K562 (cell line): ENCODE results near the gene ITIH3. TPM values are rescaled to one million over a fixed set of nuclear protein-coding genes. Genes with fewer than 3 reads are reported as not detected.

Experiments used
- ATAC-seq: fragments of 200-7000 bp; cut with Tn5 transposase; 3 replicates; pipeline ENCODE4 v1.9.1; 2020; ENCODE audit warnings: moderate library complexity
- BruUV-seq: library from RNA; stranded (reverse); fragments of 400-500 nt; replicated peaks from 2 replicates; lab custom pipeline; 2021; lab: Mats Ljungman, UMichigan
- CTCF ChIA-PET: fragments of 300-600 bp; formaldehyde crosslinking; extraction: SDS; loops from one replicate; lab custom pipeline; 2021; ENCODE audit warnings: low intra/inter-chr PET ratio; lab: Yijun Ruan, JAX
- POLR2A ChIA-PET: fragments of 300-600, 350-650 bp; sonication (Branson Sonifier 250); formaldehyde crosslinking; extraction: SDS; loops from one replicate; lab custom pipeline; 2021; ENCODE audit warnings: antibody characterized with exemption, inconsistent platforms; lab: Yijun Ruan, JAX
- DNase-seq, 4 experiments: peaks; one replicate each; pipeline versions ENCODE4 v3.0.0 to v3.0.0-alpha.2; 2011 to 2018; ENCODE audit warnings: low spot score in 3 of 4, mixed read lengths in 3 of 4; ENCODE audit errors: extremely low read depth in 1 of 4
- FAIRE-seq: peaks from 2 replicates; lab custom pipeline; 2011; peaks lifted over from hg19 to GRCh38; lab: Jason Lieb, UNC
- H2AFZ ChIP-seq: 2 replicates; pipeline ENCODE4 v1.6.0; 2011; ENCODE audit warnings: low read depth, low read length, control low read depth, inconsistent platforms
- H3K27ac ChIP-seq: fragments of 200-600 bp; 3 replicates; pipeline ENCODE4 v1.8.0; 2011; ENCODE audit warnings: low read depth, mild to moderate bottlenecking, control low read depth, inconsistent platforms, low read length, moderate library complexity, mixed read lengths; ENCODE audit errors: extremely low read depth
- H3K27me3 ChIP-seq, 2 experiments: fragments of 300-600 bp in 1 of 2; 2 replicates in 1 of 2; 3 replicates in 1 of 2; pipeline versions ENCODE4 v1.6.0 to v1.8.0; 2011; ENCODE audit warnings: inconsistent platforms in 2 of 2, low read length in 2 of 2, mild to moderate bottlenecking in 1 of 2, mixed read lengths in 1 of 2, moderate library complexity in 1 of 2; ENCODE audit not compliant: control insufficient read depth in 2 of 2, insufficient read depth in 2 of 2
- H3K36me3 ChIP-seq: fragments of 300-600 bp; 3 replicates; pipeline ENCODE4 v1.8.0; 2011; ENCODE audit warnings: mild to moderate bottlenecking, low read length, inconsistent platforms; ENCODE audit not compliant: control insufficient read depth, insufficient read depth
- H3K4me1 ChIP-seq, 2 experiments: fragments of 200-600 bp in 1 of 2; replicated peaks in 1 of 2; 2 replicates in 1 of 2; 3 replicates in 1 of 2; pipeline versions ENCODE4 v1.5.1 to v1.8.0; 2011; ENCODE audit warnings: inconsistent platforms in 2 of 2, low read length in 2 of 2, mild to moderate bottlenecking in 1 of 2, mixed read lengths in 1 of 2, moderate library complexity in 1 of 2; ENCODE audit not compliant: control insufficient read depth in 2 of 2, insufficient read depth in 2 of 2
- H3K4me2 ChIP-seq: 2 replicates; pipeline ENCODE4 v1.6.1; 2011; ENCODE audit warnings: low read length, control low read depth, inconsistent platforms, mixed read lengths; ENCODE audit not compliant: insufficient read depth
- H3K4me3 ChIP-seq: fragments of 200-600 bp; sonication (generic), shearing (Covaris generic); 2 replicates; pipeline ENCODE4 v1.5.1; 2016; ENCODE audit warnings: control low read depth, inconsistent platforms
- H3K79me2 ChIP-seq: fragments of 200-600 bp; 3 replicates; pipeline ENCODE4 v1.8.0; 2011; ENCODE audit warnings: low read length, inconsistent platforms; ENCODE audit not compliant: control insufficient read depth, insufficient read depth
- H3K9ac ChIP-seq, 2 experiments: 2 replicates each; pipeline versions ENCODE4 v1.6.0 to v1.6.1; 2011; ENCODE audit warnings: low read depth in 2 of 2, low read length in 2 of 2, control low read depth in 1 of 2, inconsistent platforms in 1 of 2, mild to moderate bottlenecking in 1 of 2, mixed read lengths in 1 of 2; ENCODE audit not compliant: insufficient read depth in 1 of 2
- H3K9me1 ChIP-seq: one replicate; pipeline ENCODE4 v1.6.0; 2011; ENCODE audit warnings: inconsistent platforms, mild to moderate bottlenecking, low read length, moderate library complexity; ENCODE audit not compliant: control insufficient read depth, insufficient read depth
- H3K9me3 ChIP-seq: replicated peaks from 2 replicates; pipeline ENCODE4 v1.5.1; 2011; ENCODE audit warnings: low read depth, low read length, inconsistent platforms; ENCODE audit not compliant: control insufficient read depth, insufficient read depth
- H4K20me1 ChIP-seq: replicated peaks from 2 replicates; pipeline ENCODE4 v1.6.1; 2011; ENCODE audit warnings: low read length, inconsistent platforms, mixed read lengths; ENCODE audit not compliant: control insufficient read depth, insufficient read depth
- ARNT ChIP-seq, 2 experiments: fragments of 450-650 bp; IDR thresholded peaks; 2 replicates each; pipeline ENCODE4 v1.6.1; 2016; ENCODE audit warnings: mild to moderate bottlenecking in 1 of 2
- CBFB ChIP-seq: sonication (generic); formaldehyde crosslinking; IDR thresholded peaks from 2 replicates; pipeline ENCODE4 v1.4.0; 2020; ENCODE audit warnings: mild to moderate bottlenecking, missing genetic modification reagents
- CBX5 ChIP-seq: IDR thresholded peaks from 2 replicates; pipeline ENCODE4 v1.6.1; 2014; ENCODE audit warnings: low read depth, borderline replicate concordance
- CHD2 ChIP-seq: IDR thresholded peaks from 2 replicates; pipeline ENCODE4 v1.6.1; 2011; ENCODE audit warnings: low read depth, low read length
- CSDE1 ChIP-seq, 2 experiments: fragments of 450-650 bp; IDR thresholded peaks; 2 replicates each; pipeline ENCODE4 v1.6.1; 2016; ENCODE audit warnings: mild to moderate bottlenecking in 1 of 2
- HLTF ChIP-seq: fragments of 450-650 bp; IDR thresholded peaks from 2 replicates; pipeline ENCODE4 v1.6.1; 2016
- JUND ChIP-seq, 2 experiments: IDR thresholded peaks; 2 replicates in 1 of 2; 3 replicates in 1 of 2; pipeline ENCODE4 v1.6.1; 2011; ENCODE audit warnings: borderline replicate concordance in 2 of 2, low read depth in 2 of 2, low read length in 2 of 2, improper control_type of control experiment in 1 of 2, missing biosample characterization in 1 of 2, missing genetic modification characterization in 1 of 2, missing genetic modification reagents in 1 of 2
- KDM1A ChIP-seq, 2 experiments: fragments of 450-650 bp; IDR thresholded peaks; 2 replicates each; pipeline ENCODE4 v1.6.1; 2016; ENCODE audit warnings: mild to moderate bottlenecking in 2 of 2
- NFXL1 ChIP-seq: fragments of 450-650 bp; formaldehyde crosslinking; IDR thresholded peaks from 2 replicates; pipeline ENCODE4 v1.4.0; 2021; ENCODE audit warnings: mild to moderate bottlenecking
- SRSF1 ChIP-seq: fragments of 200-400 bp; formaldehyde crosslinking; IDR thresholded peaks from 2 replicates; pipeline ENCODE4 v1.6.1; 2017; ENCODE audit warnings: mild to moderate bottlenecking, low read depth, low read length, moderate library complexity
- TFE3 ChIP-seq: fragments of 450-650 bp; formaldehyde crosslinking; IDR thresholded peaks from 2 replicates; pipeline ENCODE4 v1.4.0; 2020; ENCODE audit warnings: mild to moderate bottlenecking, mixed read lengths
- THRAP3 ChIP-seq: fragments of 450-650 bp; IDR thresholded peaks from 2 replicates; pipeline ENCODE4 v1.6.1; 2016; ENCODE audit warnings: mild to moderate bottlenecking, inconsistent platforms, borderline replicate concordance
- WGBS: fragments of 100-300 bp; shearing (Covaris generic); methylation state at CpG from one replicate; pipeline ENCODE4 v1.1.6; 2016; ENCODE audit warnings: low coverage, mixed read lengths; ENCODE audit not compliant: insufficient coverage; ENCODE audit errors: missing lambda C conversion rate; 5-methylcytosine and 5-hydroxymethylcytosine counted together
- in situ Hi-C: fragments of 300-500 bp; cut with MboI; formaldehyde crosslinking; loops from 4 replicates; pipeline ENCODE4 v1.15.0; 2018; ENCODE audit warnings: inconsistent platforms, mixed read lengths
- intact Hi-C: fragments of 100-400 bp; cut with micrococcal nuclease; formaldehyde crosslinking; loops from 2 replicates; pipeline ENCODE4 v1.14.2; 2022
- polyA plus RNA-seq, 8 experiments: library from polyadenylated mRNA; depleted of rRNA in 4 of 8; stranded (reverse) in 5 of 8; unstranded in 3 of 8; fragments of >200 nt; fragmentation: Nextera tagmentation in 2 of 8; fragmentation: Illumina TruSeq in 1 of 8; extraction: Ambion mirVana in 2 of 8; extraction: Trizol in 1 of 8; gene quantifications; 2 replicates each; pipeline versions ENCODE4 v1.2.1 to v1.2.3, GENCODE V29; 2011 to 2014; ENCODE audit warnings: inconsistent platforms in 1 of 8, missing spikeins in 1 of 8
- total RNA-seq, 7 experiments: library from RNA; depleted of rRNA in 6 of 7; stranded (reverse); fragments of >200 nt in 6 of 7; fragmentation: Illumina TruSeq in 2 of 7; extraction: Trizol in 2 of 7; gene quantifications; 2 replicates each; pipeline versions ENCODE4 v1.2.1 to v1.2.3, GENCODE V29; 2011 to 2021; ENCODE audit warnings: low replicate concordance in 1 of 7
- TF ChIP-seq, protein P1 (sequence below): fragments of 450-650 bp; IDR thresholded peaks from 2 replicates; pipeline ENCODE4 v1.6.1; 2014; ENCODE audit warnings: low read depth, mild to moderate bottlenecking, moderate library complexity, borderline replicate concordance
- TF ChIP-seq, protein P2 (sequence below): sonication (generic); formaldehyde crosslinking; IDR thresholded peaks from 2 replicates; pipeline ENCODE4 v1.9.0; 2022; ENCODE audit warnings: mild to moderate bottlenecking, missing genetic modification reagents
- TF ChIP-seq, protein P3 (sequence below): sonication (generic); formaldehyde crosslinking; IDR thresholded peaks from 2 replicates; pipeline ENCODE4 v1.8.0; 2022; ENCODE audit warnings: missing genetic modification reagents, mild to moderate bottlenecking, borderline replicate concordance

Gene ITIH3
- total and polyA plus RNA-seq, 9 of the 15 experiments (the other 6 are each of a cell fraction or from before 2014, with no cell fraction given) = 0.07 to 0.35 TPM; not detected in 7

DNA sequence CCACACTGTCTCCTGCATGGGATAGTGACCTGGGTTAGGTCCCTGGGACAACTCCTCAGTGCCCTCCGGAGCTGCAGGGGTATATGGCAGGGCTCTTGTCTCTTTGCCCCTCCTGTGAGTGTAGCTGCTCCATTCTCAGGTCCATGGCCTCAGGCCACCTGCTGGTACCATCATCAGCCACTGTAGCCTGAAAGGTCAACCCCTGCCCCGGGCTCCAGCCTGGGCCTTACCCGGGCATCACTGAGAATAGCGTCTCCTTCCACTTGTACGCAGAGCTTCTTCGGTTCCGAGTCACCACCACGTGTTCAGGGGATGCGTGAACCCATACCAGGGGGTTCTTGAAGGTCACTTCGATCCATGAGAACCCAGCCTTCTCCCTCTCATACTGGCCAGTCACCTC is 22.1 kb downstream of the ITIH3 start:
- FAIRE-seq = no peak
- intact Hi-C loops = no loop called here
- no peak overlapping the region for H3K4me2 ChIP-seq
- peaks cover 0 to 50% of the 10 kb centered on the region in 2 experiments; a peak in 3 of 5 replicates for H3K27me3 ChIP-seq
- no peaks in the 10 kb centered on the region for H4K20me1 ChIP-seq
- no TSS peak for BruUV-seq
- H3K9ac ChIP-seq = no peak overlapping the region
- DNase-seq = no peak
- H3K36me3 ChIP-seq = no peaks in the 10 kb centered on the region
- ChIA-PET POLR2A (interaction anchor here (0.6 kb wide), 2 partner anchors 21 to 48 kb away, joined by 3 to 4 read pairs; no protein-coding TSS in a partner anchor), CTCF (no interaction called here)
- no peak overlapping the region for H3K4me3 ChIP-seq
- no peak overlapping the region for H2AFZ ChIP-seq
- no peak for ATAC-seq
- no peaks in the 10 kb centered on the region for H3K9me1 ChIP-seq
- TF ChIP-seq, protein P1, sequence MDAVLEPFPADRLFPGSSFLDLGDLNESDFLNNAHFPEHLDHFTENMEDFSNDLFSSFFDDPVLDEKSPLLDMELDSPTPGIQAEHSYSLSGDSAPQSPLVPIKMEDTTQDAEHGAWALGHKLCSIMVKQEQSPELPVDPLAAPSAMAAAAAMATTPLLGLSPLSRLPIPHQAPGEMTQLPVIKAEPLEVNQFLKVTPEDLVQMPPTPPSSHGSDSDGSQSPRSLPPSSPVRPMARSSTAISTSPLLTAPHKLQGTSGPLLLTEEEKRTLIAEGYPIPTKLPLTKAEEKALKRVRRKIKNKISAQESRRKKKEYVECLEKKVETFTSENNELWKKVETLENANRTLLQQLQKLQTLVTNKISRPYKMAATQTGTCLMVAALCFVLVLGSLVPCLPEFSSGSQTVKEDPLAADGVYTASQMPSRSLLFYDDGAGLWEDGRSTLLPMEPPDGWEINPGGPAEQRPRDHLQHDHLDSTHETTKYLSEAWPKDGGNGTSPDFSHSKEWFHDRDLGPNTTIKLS = no peak
- TF ChIP-seq, protein P2, sequence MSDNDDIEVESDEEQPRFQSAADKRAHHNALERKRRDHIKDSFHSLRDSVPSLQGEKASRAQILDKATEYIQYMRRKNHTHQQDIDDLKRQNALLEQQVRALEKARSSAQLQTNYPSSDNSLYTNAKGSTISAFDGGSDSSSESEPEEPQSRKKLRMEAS (CRISPR knock-in tag) = no peak
- TF ChIP-seq CBX5 (no peak), HLTF (no peak), CHD2 (no peak), NFXL1 (CRISPR knock-in tag) (no peak), CBFB (no peak), TFE3 (CRISPR knock-in tag) (no peak), CSDE1 (IDR thresholded peaks at IDR 0.05) (no peak), THRAP3 (no peak), JUND (IDR thresholded peaks at IDR 0.05; ENCODE audit: borderline replicate concordance, low read depth, low read length) (no peak), JUND (tag; IDR thresholded peaks at IDR 0.05; ENCODE audit: borderline replicate concordance, low read depth, low read length) (no peak), ARNT (IDR thresholded peaks at IDR 0.05) (no peak), KDM1A (IDR thresholded peaks at IDR 0.05) (no peak), SRSF1 (no peak)
- TF ChIP-seq, protein P3, sequence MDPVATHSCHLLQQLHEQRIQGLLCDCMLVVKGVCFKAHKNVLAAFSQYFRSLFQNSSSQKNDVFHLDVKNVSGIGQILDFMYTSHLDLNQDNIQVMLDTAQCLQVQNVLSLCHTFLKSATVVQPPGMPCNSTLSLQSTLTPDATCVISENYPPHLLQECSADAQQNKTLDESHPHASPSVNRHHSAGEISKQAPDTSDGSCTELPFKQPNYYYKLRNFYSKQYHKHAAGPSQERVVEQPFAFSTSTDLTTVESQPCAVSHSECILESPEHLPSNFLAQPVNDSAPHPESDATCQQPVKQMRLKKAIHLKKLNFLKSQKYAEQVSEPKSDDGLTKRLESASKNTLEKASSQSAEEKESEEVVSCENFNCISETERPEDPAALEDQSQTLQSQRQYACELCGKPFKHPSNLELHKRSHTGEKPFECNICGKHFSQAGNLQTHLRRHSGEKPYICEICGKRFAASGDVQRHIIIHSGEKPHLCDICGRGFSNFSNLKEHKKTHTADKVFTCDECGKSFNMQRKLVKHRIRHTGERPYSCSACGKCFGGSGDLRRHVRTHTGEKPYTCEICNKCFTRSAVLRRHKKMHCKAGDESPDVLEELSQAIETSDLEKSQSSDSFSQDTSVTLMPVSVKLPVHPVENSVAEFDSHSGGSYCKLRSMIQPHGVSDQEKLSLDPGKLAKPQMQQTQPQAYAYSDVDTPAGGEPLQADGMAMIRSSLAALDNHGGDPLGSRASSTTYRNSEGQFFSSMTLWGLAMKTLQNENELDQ (CRISPR knock-in tag) = no peak
- H3K4me1 ChIP-seq = peaks cover 0 to 5% of the 10 kb centered on the region in 2 experiments; a peak in 2 of 5 replicates
- no peak overlapping the region for H3K27ac ChIP-seq
- in situ Hi-C loops = no loop called here
- 9% methylated on average over 10 of the region's 10 CpGs for WGBS
- H3K79me2 ChIP-seq = no peaks in the 10 kb centered on the region
- no peaks in the 10 kb centered on the region for H3K9me3 ChIP-seq
